ENCODE results near the gene ROR2. TPM values are rescaled to one million over a fixed set of nuclear protein-coding genes. Genes with fewer than 3 reads are reported as not detected.

ROR2 gene
- total RNA-seq, 1 experiment from 2014 or later: not detected

GRCh38 chr9:91948597-91949391 is 1.2 kb downstream of the ROR2 start:
- no peak for DNase-seq (ENCODE audit: low read depth)

DNA sequence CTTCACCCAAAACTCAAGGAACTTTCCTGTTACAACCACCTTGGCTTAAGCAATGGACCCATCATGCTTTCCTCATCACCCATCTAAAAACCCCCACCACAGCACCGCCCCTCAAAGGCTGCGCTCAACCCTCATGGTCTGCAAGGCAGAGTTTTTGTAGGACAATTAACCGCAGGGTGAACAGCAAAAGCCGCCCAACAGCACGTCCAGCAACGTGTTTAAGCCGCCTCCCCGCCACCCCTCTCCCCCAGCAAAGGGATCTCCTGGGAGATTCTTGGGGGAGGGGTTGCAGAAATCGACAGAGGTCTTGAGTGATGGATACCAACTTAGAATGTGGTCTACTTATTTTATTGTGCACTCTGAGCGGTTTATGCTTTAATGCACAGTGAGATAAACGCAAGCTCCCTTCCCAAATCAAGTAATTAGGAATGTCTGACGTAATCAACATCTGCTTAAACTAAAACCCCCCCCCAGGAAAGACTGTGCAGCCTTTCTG is 1.9 kb downstream of the ROR2 start:
- no peak for DNase-seq (ENCODE audit: low read depth)

- DNase-seq (ENCODE audit: low read depth): no peak
Measured at GRCh38 chr9:91946653-91947488, 3.2 kb downstream of the ROR2 start.

GRCh38 chr9:91946196-91946595 is 3.8 kb downstream of the ROR2 start:
- no peak for DNase-seq (ENCODE audit: low read depth)

- DNase-seq (ENCODE audit: low read depth): no peak
Measured at GRCh38 chr9:91945277-91946085, 4.5 kb downstream of the ROR2 start.

GRCh38 chr9:91944711-91945110 is 5.3 kb downstream of the ROR2 start:
- no peak for DNase-seq (ENCODE audit: low read depth)

- no peak for DNase-seq (ENCODE audit: low read depth)
Measured at GRCh38 chr9:91943478-91944470, 6.3 kb downstream of the ROR2 start.

DNA sequence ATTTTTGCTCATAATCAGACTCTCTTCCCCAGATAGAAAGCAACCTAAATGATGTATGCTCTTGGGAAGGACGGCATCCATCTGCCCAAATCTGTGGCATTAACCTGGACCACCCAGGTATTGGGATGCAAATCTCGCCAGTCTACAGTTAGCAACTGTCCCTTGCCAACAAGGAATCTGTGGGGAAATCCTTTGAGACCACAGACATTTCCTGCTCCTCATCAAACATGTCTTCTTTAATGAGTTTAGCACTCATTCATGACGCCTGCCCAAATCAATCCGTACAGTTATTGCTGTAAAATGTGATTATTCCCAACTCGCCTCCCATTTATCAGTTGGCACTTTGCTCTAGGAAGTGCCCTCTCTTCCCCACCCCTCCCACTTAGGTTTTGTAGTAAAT is 7.8 kb downstream of the ROR2 start:
- no peak for DNase-seq (ENCODE audit: low read depth)

DNA sequence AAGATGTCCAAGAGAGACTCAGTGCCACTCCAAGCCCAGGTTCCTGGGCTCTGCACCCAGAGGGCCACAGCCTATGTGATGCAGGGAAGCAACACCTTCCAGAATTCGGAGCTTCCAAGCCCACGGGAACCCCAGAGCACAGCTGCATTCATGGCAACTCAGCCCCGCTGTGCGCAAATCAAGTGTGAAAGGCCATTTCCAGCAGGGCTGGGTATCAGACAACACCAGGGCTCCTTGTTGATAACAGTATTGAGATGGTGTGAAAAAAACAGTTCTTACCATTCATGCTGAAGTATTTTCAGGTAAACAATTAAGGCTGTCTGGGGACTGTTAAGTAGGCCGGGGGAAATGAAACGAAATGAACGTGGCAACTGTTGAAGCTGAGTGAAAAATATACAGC is 10.1 kb downstream of the ROR2 start:
- DNase-seq (ENCODE audit: low read depth): no peak

GRCh38 chr9:91937727-91938126 is 12.3 kb downstream of the ROR2 start:
- no peak for DNase-seq (ENCODE audit: low read depth)

GRCh38 chr9:91937056-91937455 is 13.0 kb downstream of the ROR2 start:
- no peak for DNase-seq (ENCODE audit: low read depth)

GRCh38 chr9:91935805-91936514 is 14.1 kb downstream of the ROR2 start:
- DNase-seq (ENCODE audit: low read depth): no peak

DNA sequence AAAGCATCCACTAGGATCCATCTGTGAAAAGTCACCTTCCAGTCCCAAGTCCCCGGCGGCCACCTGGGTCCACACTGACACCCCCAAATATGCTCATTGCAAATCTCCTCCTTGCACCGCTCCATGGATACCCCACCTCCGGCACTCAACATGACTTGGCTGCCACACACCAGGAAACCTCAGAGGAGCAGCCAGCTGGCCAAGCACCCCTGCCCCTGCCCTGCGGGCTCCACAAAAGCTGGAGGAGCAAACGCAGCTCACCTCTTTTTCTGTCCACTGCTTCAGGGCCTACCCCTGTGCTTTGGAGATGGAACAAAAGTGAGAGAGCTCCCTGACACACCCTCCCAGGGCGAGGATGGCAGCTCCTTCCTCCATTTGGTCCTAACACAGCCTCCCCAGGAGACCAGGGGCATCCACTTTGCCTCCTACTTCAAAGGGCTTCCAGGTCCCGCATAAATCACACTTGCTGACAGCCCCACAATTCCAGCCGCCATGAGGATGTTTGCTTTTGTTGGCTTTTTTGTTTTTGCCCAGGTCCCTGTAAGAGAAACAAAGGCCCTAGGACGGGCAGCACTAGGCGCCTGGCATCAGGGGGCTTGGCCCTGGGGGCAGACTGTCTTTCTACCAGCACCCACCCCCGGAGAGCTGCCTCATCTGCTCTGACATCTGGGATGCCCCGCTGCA is 14.8 kb downstream of the ROR2 start:
- no peak for DNase-seq (ENCODE audit: low read depth)

GRCh38 chr9:91934654-91935053 is 15.4 kb downstream of the ROR2 start:
- no peak for DNase-seq (ENCODE audit: low read depth)

- no peak for DNase-seq (ENCODE audit: low read depth)
Measured at GRCh38 chr9:91933556-91934352, 16.3 kb downstream of the ROR2 start.

DNA sequence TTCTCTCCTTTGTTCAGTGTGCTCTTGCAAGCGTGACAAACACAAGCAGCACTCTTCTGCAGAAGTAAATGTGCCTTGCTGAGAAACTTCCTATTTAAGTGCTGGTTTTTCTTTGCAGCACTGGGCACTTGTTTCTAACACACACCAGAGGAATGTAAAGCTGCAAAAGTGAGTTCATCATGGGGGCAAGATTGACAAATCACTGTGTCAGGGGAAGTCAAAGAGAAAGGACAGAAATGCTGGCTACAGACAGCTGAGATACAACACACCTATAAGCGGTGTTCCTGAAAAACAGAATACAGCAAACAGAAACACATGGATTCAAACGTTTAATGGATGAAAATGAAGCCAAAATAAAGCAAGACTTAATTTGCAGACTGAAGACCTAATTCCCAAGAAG is 19.6 kb downstream of the ROR2 start:
- DNase-seq (ENCODE audit: low read depth): no peak

- no peak for DNase-seq (ENCODE audit: low read depth)
Measured at GRCh38 chr9:91929331-91929730, 20.7 kb downstream of the ROR2 start.

- DNase-seq (ENCODE audit: low read depth): no peak
Measured at GRCh38 chr9:91927922-91928510, 22.0 kb downstream of the ROR2 start.
